ENCODE measurements around the gene IMPDH2. TPM values are rescaled to one million over a fixed set of nuclear protein-coding genes. Genes with fewer than 3 reads are reported as not detected.
"Not testable (repeated sequence)": the region's sequence is repeated elsewhere in the genome, so short reads cannot be mapped to it uniquely, and the experiment has no call there.

Gene IMPDH2
- total RNA-seq, 2 donors from 2014 or later, result 92.6 to 166 TPM

DNA sequence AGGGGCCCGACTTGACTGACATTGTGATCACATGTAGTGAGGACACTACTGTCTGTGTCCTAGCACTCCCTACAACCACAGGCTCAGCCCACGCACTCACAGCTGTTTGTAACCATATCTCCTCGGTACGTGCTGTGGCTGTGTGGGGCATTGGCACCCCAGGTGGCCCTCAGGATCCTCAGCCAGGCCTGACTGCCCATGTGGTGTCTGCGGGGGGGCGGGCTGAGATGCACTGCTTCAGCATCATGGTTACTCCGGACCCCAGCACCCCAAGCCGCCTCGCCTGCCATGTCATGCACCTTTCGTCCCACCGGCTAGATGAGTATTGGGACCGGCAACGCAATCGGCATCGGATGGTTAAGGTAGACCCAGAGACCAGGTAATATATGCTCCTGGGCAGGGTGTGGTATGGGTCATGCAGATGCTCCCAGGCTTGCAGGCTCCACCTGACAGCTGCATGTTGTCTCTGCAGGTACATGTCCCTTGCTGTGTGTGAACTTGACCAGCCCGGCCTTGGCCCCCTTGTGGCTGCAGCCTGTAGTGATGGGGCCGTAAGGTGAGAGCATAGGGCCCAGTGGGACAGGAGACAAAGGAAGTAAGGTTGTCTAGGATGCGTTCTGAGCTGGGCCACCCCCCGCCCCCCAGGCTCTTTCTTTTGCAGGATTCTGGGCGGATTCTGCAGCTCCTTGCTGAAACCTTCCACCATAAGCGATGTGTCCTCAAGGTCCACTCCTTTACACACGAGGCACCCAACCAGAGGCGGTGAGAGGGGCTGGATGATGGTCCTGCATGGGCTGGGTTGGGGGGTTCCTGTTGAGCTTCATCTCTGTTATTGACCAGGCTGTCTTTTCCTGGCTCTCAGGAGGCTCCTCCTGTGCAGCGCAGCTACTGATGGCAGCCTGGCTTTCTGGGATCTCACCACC, 15.2 kb downstream of the IMPDH2 start:
- Histone ChIP-seq H3K4me1 (peaks cover 47% of the 10 kb centered on the region), H3K9me3 (no peaks in the 10 kb centered on the region), H3K4me3 (no peak overlapping the region), H3K27me3 (no peaks in the 10 kb centered on the region), H3K27ac (no peak overlapping the region), H3K36me3 (replicated peaks in 1 of 2; ENCODE audit: insufficient read depth in 1 of 2, low read depth in 2 of 2) (peaks cover 0 to 14% of the 10 kb centered on the region in 2 donors)
- ATAC-seq (peak; percentile 23), DNase-seq (peak; percentile 49 to 65 (median 56))
- intact Hi-C loops (cut with DNase I), result no loop called here
- WGBS, 2 donors, result 82 to 92% methylated on average over 12 to 23 of the region's 24 CpGs
- no peak for TF ChIP-seq POLR2A (IDR thresholded peaks at IDR 0.05)
- TF ChIP-seq CTCF (IDR thresholded peaks at IDR 0.05), result peak in 6 of 7 experiments; percentile 27 to 51 (median 45)

GRCh38 chr3:49013113-49013737, 16.0 kb downstream of the IMPDH2 start:
- DNase-seq, result no peak
- H3K9me3 ChIP-seq, result no peaks in the 10 kb centered on the region
- peaks cover 50% of the 10 kb centered on the region for H3K4me1 ChIP-seq
- H3K27ac ChIP-seq, result peak overlapping the region; percentile 7 to 58 (median 29)
- H3K27me3 ChIP-seq, result no peaks in the 10 kb centered on the region
- WGBS, 2 donors, result 83 to 86% methylated on average over 15 to 18 of the region's 19 CpGs
- peaks cover 0 to 14% of the 10 kb centered on the region in 2 donors for H3K36me3 ChIP-seq (replicated peaks in 1 of 2; ENCODE audit: insufficient read depth in 1 of 2, low read depth in 2 of 2)
- TF ChIP-seq CTCF (IDR thresholded peaks at IDR 0.05), result no peak
- TF ChIP-seq POLR2A (IDR thresholded peaks at IDR 0.05), result no peak
- no peak overlapping the region for H3K4me3 ChIP-seq
- intact Hi-C loops (cut with DNase I), result no loop called here
- no peak for ATAC-seq

DNA sequence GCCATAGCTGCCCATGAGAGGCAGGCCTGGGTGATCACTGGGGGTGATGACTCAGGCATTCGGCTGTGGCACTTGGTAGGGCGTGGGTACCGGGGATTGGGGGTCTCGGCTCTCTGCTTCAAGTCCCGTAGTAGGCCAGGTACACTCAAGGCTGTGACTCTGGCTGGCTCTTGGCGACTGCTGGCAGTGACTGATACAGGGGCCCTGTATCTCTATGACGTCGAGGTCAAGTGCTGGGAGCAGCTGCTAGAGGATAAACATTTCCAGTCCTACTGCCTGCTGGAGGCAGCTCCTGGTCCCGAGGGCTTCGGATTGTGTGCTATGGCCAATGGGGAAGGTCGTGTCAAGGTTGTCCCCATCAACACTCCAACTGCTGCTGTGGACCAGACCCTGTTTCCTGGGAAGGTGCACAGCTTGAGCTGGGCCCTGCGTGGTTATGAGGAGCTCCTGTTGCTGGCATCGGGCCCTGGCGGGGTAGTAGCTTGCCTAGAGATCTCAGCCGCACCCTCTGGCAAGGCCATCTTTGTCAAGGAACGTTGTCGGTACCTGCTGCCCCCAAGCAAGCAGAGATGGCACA, 16.7 kb downstream of the IMPDH2 start:
- Histone ChIP-seq H3K4me1 (peaks cover 51% of the 10 kb centered on the region), H3K4me3 (no peak overlapping the region), H3K27me3 (no peaks in the 10 kb centered on the region), H3K27ac (peak overlapping the region; percentile 7 to 58 (median 29)), H3K9me3 (no peaks in the 10 kb centered on the region), H3K36me3 (replicated peaks in 1 of 2; ENCODE audit: insufficient read depth in 1 of 2, low read depth in 2 of 2) (peaks cover 0 to 14% of the 10 kb centered on the region in 2 donors)
- ATAC-seq (peak; percentile 10), DNase-seq (peak; percentile 46 to 79 (median 66))
- intact Hi-C loops (cut with DNase I), result no loop called here
- no peak for TF ChIP-seq POLR2A (IDR thresholded peaks at IDR 0.05)
- no peak for TF ChIP-seq CTCF (IDR thresholded peaks at IDR 0.05)
- 16 to 32% methylated on average over 13 to 17 of the region's 17 CpGs for WGBS, 2 donors

DNA sequence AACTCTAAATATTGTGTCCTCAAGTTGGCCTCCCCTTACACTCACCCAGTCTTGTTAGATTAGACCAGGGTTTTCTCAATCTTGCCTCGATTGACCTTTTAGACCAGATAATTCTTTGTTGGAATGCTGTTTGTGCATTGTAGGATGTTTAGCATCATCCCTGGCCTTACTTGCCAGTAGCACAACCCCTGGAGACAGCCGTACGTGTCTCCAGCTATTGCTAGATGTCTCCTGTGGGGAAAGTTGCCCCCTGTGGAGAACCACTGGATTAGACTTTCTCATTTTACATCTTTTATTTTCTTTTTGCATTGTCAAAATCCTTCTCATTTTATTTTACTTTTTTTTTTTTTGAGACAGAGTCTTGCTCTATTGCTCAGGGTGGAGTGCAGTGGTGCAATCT, 19.8 kb downstream of the IMPDH2 start:
- no peak for TF ChIP-seq CTCF (IDR thresholded peaks at IDR 0.05)
- no peak for TF ChIP-seq POLR2A (IDR thresholded peaks at IDR 0.05)
- no peak for ATAC-seq
- H3K36me3 ChIP-seq (replicated peaks in 1 of 2; ENCODE audit: insufficient read depth in 1 of 2, low read depth in 2 of 2), result peaks cover 0 to 5% of the 10 kb centered on the region in 2 donors
- no peaks in the 10 kb centered on the region for H3K9me3 ChIP-seq
- peaks cover 48% of the 10 kb centered on the region for H3K4me1 ChIP-seq
- H3K27me3 ChIP-seq, result no peaks in the 10 kb centered on the region
- no peak for DNase-seq
- H3K4me3 ChIP-seq, result no peak overlapping the region
- no peak overlapping the region for H3K27ac ChIP-seq
- intact Hi-C loops (cut with DNase I), result no loop called here
- 69 to 71% methylated on average over 3 of the region's 3 CpGs for WGBS, 2 donors

GRCh38 chr3:49008627-49009026, 20.6 kb downstream of the IMPDH2 start:
- H3K36me3 ChIP-seq (replicated peaks in 1 of 2; ENCODE audit: insufficient read depth in 1 of 2, low read depth in 2 of 2); intact Hi-C loops (cut with DNase I); H3K9me3 ChIP-seq; DNase-seq; H3K27me3 ChIP-seq; H3K4me3 ChIP-seq; ATAC-seq: not testable (repeated sequence)
- WGBS, 2 donors, result 87 to 89% methylated on average over 5 of the region's 5 CpGs
- Histone ChIP-seq H3K27ac (peak overlapping the region in 3 of 4 donors; percentile 91 to 95 (median 93)), H3K4me1 (peaks cover 46% of the 10 kb centered on the region)

Measured in body of pancreas (tissue), 4 donors.